ENCODE measurements around the gene METTL17.

GRCh38 chr14:21018286-21018685 is 28.5 kb downstream of the METTL17 start:
- TF ChIP-seq CTCF (IDR thresholded peaks at IDR 0.05; ENCODE audit: low read length) (no peak), EZH2 (IDR thresholded peaks at IDR 0.05; ENCODE audit: borderline replicate concordance, low read length) (no peak)
